ENCODE data around the gene PRKACA. TPM values are rescaled to one million over a fixed set of nuclear protein-coding genes. Genes with fewer than 3 reads are reported as not detected.

PRKACA gene
- total and polyA plus RNA-seq, 10 of the 15 experiments (the other 5 are each of a cell fraction or from before 2014, with no cell fraction given) = 0.53 to 68.5 (median 11.2) TPM

- BruUV-seq (replicated peaks) = TSS peak; percentile 54
- H3K27ac ChIP-seq (ENCODE audit: control insufficient read depth, insufficient read depth) = peak overlapping the region; percentile 82
- H3K9me3 ChIP-seq (replicated peaks; ENCODE audit: control insufficient read depth, insufficient read depth, low read length) = peaks cover 2% of the 10 kb centered on the region; the same call in 1 of the 3 replicates
- H2AFZ ChIP-seq (ENCODE audit: control insufficient read depth, low read depth, low read length) = peak overlapping the region; percentile 45
- CTCF ChIA-PET = interaction anchor here (0.6 to 1.3 kb wide), 7 partner anchors 9 to 226 kb away, joined by 3 to 6 read pairs (median 3); partner anchors contain the start of gene ASF1B
- peak; percentile 82 for FAIRE-seq
- H3K4me2 ChIP-seq (ENCODE audit: control insufficient read depth, insufficient read depth) = peak overlapping the region; percentile 85
- no peaks in the 10 kb centered on the region for H4K20me1 ChIP-seq (ENCODE audit: control insufficient read depth, insufficient read depth)
- RAD21 ChIA-PET (ENCODE audit: unreplicated experiment) = interaction anchor here (1.0 to 1.6 kb wide), 4 partner anchors 9 to 45 kb away, joined by 4 to 8 read pairs (median 6); partner anchors contain the start of gene ASF1B
- DNase-seq (ENCODE audit: low read depth, low spot score) = no peak
- peak overlapping the region; percentile 76 for H3K9ac ChIP-seq (ENCODE audit: control insufficient read depth, insufficient read depth, low read length)
- peak; percentile 43 for ATAC-seq
- POLR2A ChIA-PET = interaction anchor here (1.1 to 4.1 kb wide), 2 partner anchors 10 to 21 kb away, joined by 3 to 23 read pairs; a partner anchor contains a TSS
- no peaks in the 10 kb centered on the region for H3K27me3 ChIP-seq (replicated peaks in 1 of 2; ENCODE audit: control insufficient read depth in 2 of 2, insufficient read depth in 2 of 2, low read length in 1 of 2)
- H3K36me3 ChIP-seq (ENCODE audit: control insufficient read depth in 2 of 2, insufficient read depth in 2 of 2, low read length in 1 of 2) = peaks cover 4 to 5% of the 10 kb centered on the region in 2 experiments
- peaks cover 6% of the 10 kb centered on the region for H3K79me2 ChIP-seq (ENCODE audit: control insufficient read depth, insufficient read depth, low read length)
- 8% methylated on average over 15 of the region's 15 CpGs for WGBS (ENCODE audit: insufficient coverage, insufficient replicate concordance, low lambda C conversion rate, missing lambda C conversion rate)
- intact Hi-C loops (cut with micrococcal nuclease; ENCODE audit: unreplicated experiment) = no loop called here
- H3K4me1 ChIP-seq (ENCODE audit: control insufficient read depth, insufficient read depth, low read length) = peaks cover 7% of the 10 kb centered on the region; the same call in 1 of the 2 replicates
- in situ Hi-C loops (cut with MboI) = no loop called here
- SMC1A ChIA-PET (ENCODE audit: uncharacterized antibody, unreplicated experiment) = interaction anchor here (1.0 to 1.7 kb wide), 3 partner anchors 9 to 25 kb away, joined by 3 to 5 read pairs (median 5); partner anchors contain the start of gene PRKACA
- H3K4me3 ChIP-seq = peak overlapping the region; percentile 100
- no peak for TF ChIP-seq ZNF207 (IDR thresholded peaks at IDR 0.05; ENCODE audit: borderline replicate concordance)
- TF ChIP-seq RAD51 (IDR thresholded peaks at IDR 0.05) = no peak
- no peak for TF ChIP-seq HCFC1 (IDR thresholded peaks at IDR 0.05; ENCODE audit: low read length)
- no peak for TF ChIP-seq TAF1 (IDR thresholded peaks at IDR 0.05; ENCODE audit: borderline replicate concordance, low read depth, low read length)
- no peak for TF ChIP-seq CHD1 (IDR thresholded peaks at IDR 0.05; ENCODE audit: low read depth, low read length)
- TF ChIP-seq SUPT20H (IDR thresholded peaks at IDR 0.05; ENCODE audit: borderline replicate concordance, control insufficient read depth, low read depth, low read length) = no peak
- no peak for TF ChIP-seq PAX5 (IDR thresholded peaks at IDR 0.05; ENCODE audit: borderline replicate concordance, low read depth, low read length)
- TF ChIP-seq ASH2L (IDR thresholded peaks at IDR 0.05; ENCODE audit: borderline replicate concordance, low read depth) = no peak
- TF ChIP-seq MEF2A (IDR thresholded peaks at IDR 0.05; ENCODE audit: insufficient read depth, low read depth, low read length) = no peak
- TF ChIP-seq POLR2A (IDR thresholded peaks at IDR 0.05; ENCODE audit: low read depth, low read length) = peak; percentile 0; the same call in 1 of the 2 replicates
- TF ChIP-seq JUNB (IDR thresholded peaks at IDR 0.05) = peak; percentile 11; the same call in 1 of the 2 replicates
- TF ChIP-seq ZSCAN29 (IDR thresholded peaks at IDR 0.05) = no peak
- TF ChIP-seq SMAD1 (IDR thresholded peaks at IDR 0.05; ENCODE audit: low read depth, partially characterized antibody) = no peak
- TF ChIP-seq KLF5 (IDR thresholded peaks at IDR 0.05; ENCODE audit: partially characterized antibody) = no peak
- TF ChIP-seq NFYB (IDR thresholded peaks at IDR 0.05; ENCODE audit: insufficient read depth, low read depth, low read length) = no peak
- TF ChIP-seq ATF7 (IDR thresholded peaks at IDR 0.05; ENCODE audit: low read depth) = peak; percentile 9; the same call in 1 of the 2 replicates
- no peak for TF ChIP-seq YBX1 (IDR thresholded peaks at IDR 0.05)
- TF ChIP-seq NR2C2 (IDR thresholded peaks at IDR 0.05; ENCODE audit: borderline replicate concordance, control insufficient read depth, insufficient read length, low read depth) = no peak
- TF ChIP-seq NBN (IDR thresholded peaks at IDR 0.05) = peak; percentile 20; the same call in 1 of the 2 replicates
- TF ChIP-seq FOXK2 (IDR thresholded peaks at IDR 0.05) = no peak
- no peak; the same call in 1 of the 2 replicates for TF ChIP-seq CREB1 (IDR thresholded peaks at IDR 0.05; ENCODE audit: low read depth)
- TF ChIP-seq PML (IDR thresholded peaks at IDR 0.05; ENCODE audit: low read length) = peak; percentile 77; the same call in 1 of the 2 replicates
- no peak for TF ChIP-seq SUZ12 (IDR thresholded peaks at IDR 0.05; ENCODE audit: unreplicated experiment)
- 0 out of 2 replicates have a peak, but pooled peaks have one; percentile 27 for TF ChIP-seq CHD2 (IDR thresholded peaks at IDR 0.05; ENCODE audit: borderline replicate concordance, low read depth, low read length)
- no peak for TF ChIP-seq RCOR1 (conservative IDR thresholded peaks at IDR 0.05; ENCODE audit: low read depth, low read length)
- no peak for TF ChIP-seq BHLHE40 (IDR thresholded peaks at IDR 0.05; ENCODE audit: borderline replicate concordance in 1 of 2, low read depth in 2 of 2, low read length in 1 of 2)
- no peak for TF ChIP-seq IKZF1 (conservative IDR thresholded peaks at IDR 0.05)
- no peak for TF ChIP-seq RFX5 (IDR thresholded peaks at IDR 0.05; ENCODE audit: low read depth, low read length)
- TF ChIP-seq PAX8 (IDR thresholded peaks at IDR 0.05) = no peak
Observed at GRCh38 chr19:14091813-14092462, 25.6 kb downstream of the PRKACA start.

All from GM12878 (cell line).